HG02759 (cell line): ENCODE measurements around the gene DRAP1.

Experiments used
- ATAC-seq: cut with Tn5 transposase; IDR thresholded peaks from one replicate; pipeline ENCODE4 v1.9.1; 2021; ENCODE audit warnings: mild to moderate bottlenecking, moderate library complexity; ENCODE audit not compliant: unreplicated experiment

Gene DRAP1, protein sequence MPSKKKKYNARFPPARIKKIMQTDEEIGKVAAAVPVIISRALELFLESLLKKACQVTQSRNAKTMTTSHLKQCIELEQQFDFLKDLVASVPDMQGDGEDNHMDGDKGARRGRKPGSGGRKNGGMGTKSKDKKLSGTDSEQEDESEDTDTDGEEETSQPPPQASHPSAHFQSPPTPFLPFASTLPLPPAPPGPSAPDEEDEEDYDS

DNA sequence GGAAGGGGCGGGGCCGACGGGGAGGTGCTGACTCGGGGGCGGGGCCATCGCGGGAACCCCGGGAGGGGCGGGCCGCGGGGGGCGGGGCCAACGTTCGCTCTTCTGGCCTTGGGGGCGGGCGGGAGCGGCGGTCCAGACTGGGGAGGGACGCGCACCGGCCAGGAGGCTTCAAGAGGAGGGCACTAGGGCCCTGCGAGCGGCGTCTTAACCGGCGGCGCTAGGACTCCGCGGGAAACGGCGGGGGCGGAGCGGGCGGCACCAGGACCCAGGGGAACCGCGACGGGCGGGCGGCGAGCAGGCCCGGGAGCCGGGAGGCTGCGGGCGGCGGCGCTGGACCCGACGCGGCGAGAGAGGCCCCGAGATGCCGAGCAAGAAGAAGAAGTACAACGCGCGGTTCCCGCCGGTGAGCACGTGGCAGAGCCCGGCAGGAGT, at the start of gene DRAP1:
Gene DRAP1, plus strand, starts transcription at position 286 of the 432 bp plus-strand sequence. Its CDS starts 76 bp downstream, at position 362.
- ATAC-seq = peak; percentile 84

GRCh38 chr11:65869643-65870306, 49.5 kb upstream of the DRAP1 start:
- ATAC-seq = no peak

DNA sequence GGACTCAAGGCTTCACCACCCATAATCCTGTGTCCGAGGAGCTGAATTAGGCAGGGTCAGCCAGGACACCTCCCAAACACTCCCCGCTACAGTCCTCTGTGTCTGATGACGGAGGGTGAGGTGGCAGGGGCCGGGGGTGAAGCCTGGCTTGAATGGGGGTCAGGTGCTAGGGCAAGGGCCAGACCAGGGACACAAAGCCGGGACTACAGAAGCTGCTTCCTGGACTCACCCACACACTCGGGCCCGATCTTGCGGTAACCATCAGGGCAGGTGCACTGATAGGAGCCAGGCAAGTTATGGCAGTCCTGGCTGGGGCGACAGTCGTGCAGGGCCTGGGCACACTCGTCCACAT, 48.9 kb upstream of the DRAP1 start:
- ATAC-seq = no peak

DNA sequence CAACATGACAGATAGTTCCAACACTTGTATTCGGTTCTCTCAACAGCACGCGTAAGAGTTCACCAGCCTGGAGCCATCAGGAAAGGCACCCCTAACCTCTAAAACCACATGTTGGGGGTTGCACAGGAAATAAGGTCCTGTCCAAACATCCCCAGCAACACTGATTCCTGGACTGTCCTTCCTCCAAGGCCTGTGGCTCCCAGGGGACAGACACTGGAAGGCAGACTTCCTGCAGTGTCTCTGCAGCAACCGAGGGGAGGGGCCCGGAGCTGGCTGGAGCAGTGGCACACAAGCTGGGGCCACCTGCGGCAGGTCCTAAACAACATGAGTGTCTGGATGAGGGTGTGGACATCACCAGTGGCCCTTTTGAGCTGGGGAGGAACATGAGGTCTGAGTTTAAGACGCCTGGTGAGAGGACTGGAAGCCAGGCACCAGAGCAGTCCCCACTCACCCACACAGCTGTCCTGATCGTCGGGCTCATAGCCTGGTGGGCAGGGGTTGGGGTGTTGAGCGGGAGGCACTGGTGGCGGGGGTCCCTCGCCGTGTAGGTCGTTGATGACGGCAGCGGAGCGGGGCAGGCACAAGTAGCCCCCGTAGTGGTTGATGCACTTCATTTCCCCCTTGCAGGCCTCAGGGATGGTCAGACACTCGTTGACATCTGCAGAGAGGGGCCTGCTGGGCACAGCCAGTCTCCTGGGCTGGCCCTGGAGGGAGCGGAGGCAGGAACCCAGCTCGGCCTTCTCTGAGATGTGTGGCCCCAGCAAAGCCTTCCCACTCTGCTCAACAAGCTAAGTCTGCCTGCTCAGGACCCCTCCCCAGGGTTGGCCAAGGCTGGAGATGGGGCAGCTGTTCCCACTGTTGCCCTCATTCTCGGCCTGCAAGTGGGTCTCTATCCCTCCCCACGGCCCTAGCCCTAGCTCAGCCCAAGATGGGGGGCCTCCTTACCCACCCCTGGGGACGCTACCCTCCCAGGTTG, 48.2 kb upstream of the DRAP1 start:
- no peak for ATAC-seq

DNA sequence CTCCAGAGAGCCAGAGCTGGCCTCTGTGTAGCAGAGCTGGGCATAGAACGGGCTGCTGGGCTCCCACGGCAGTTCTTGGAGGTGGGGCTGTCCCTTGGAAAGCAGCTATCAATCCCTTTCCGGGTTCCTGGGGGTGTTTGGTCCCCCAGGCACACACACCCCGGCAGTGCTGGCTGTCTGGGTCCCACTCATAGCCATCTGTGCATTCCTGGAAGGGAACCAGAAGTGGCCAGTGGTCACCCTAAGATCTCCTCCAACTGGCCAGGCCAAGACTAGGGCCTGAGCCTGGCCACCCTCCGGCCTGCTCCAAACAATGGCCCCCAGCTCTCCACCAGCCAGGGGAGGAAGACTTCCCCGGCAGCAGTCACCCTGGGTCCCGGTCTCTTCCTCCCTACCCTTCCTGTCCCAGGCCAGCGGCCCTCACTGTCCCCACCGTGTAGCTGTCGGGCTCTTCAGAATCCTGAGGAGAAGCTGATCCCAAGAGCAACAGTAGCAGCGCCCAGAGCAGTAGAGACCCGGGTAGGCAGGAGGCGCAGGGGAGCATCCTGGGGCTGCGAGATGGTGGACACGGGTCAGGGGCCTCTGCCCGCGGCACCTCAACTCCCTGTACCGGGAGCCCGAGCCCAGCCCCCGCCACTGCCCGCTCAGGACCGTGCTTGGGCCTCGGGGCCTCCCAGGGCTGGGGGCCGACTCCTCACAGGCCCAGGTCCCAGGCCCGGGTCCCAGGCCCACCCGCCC, 47.2 kb upstream of the DRAP1 start:
- no peak for ATAC-seq

DNA sequence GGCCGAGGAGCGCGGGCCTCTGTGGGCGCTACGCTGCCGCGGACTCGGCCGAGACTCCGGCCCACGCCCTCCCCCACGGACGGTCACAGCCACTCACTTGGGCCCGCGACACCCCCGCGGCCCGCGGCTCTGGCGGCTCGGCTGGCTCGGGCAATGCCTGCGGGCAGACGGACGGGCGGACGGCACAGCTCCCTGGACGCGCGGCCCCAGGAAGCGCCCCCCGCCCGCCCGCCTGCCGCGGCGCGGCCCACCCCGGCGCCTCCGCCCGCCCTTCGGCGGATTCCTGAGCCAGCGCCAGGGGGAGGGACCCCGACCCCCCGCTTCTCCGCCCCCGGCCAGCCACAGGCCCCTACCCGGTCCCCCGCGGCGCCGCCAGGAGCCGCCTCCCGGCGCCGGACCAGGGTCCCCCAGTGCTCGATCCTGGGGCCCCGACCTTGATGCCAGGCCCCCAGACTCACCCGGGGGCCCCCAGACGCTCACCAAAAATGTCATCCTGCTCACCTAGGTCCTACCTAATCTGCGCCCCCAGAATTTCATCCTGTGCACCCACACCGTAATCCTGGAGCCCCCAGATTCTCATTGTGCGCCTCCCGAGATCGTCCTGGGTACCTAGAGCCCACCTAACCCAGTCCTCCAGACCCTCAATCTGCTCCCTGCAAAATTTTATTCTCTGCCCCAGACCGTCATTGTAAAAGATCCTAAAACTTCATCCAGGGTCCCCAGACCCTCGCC, 46.5 kb upstream of the DRAP1 start, which contains the start of gene EFEMP2:
Gene EFEMP2, minus strand, starts transcription at position 215 of the 732 bp plus-strand sequence. CDS start 446 bp downstream, outside the sequence.
- ATAC-seq = no peak

GRCh38 chr11:65873318-65874156, 45.7 kb upstream of the DRAP1 start:
- peak; percentile 83 for ATAC-seq

DNA sequence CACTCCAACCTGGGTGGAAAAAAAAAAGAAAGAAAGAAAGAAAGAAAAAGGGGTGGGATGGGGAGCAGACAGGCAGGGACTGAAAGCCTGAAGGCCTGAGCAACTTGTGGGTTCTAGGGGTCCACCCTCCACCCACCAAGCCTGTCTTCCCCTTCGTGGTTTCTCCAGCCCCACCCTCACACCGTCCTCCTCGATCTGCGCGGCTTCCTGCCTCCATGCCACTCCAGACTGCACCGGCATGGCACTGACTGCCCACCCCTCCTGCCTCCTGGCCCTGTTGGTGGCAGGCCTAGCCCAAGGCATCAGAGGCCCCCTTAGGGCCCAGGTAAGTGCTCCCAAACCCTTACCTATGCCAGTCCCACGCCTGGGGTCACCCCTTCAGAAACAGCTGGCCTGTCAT, 39.6 kb upstream of the DRAP1 start, which contains the start of gene CTSW:
Gene CTSW, plus strand, starts transcription at position 221 of the 400 bp plus-strand sequence. Its CDS starts 18 bp downstream, at position 239.
- ATAC-seq = no peak

- ATAC-seq = no peak
Observed at GRCh38 chr11:65880027-65880426, 39.2 kb upstream of the DRAP1 start.

- no peak for ATAC-seq
Observed at GRCh38 chr11:65880844-65881421, 38.3 kb upstream of the DRAP1 start.

DNA sequence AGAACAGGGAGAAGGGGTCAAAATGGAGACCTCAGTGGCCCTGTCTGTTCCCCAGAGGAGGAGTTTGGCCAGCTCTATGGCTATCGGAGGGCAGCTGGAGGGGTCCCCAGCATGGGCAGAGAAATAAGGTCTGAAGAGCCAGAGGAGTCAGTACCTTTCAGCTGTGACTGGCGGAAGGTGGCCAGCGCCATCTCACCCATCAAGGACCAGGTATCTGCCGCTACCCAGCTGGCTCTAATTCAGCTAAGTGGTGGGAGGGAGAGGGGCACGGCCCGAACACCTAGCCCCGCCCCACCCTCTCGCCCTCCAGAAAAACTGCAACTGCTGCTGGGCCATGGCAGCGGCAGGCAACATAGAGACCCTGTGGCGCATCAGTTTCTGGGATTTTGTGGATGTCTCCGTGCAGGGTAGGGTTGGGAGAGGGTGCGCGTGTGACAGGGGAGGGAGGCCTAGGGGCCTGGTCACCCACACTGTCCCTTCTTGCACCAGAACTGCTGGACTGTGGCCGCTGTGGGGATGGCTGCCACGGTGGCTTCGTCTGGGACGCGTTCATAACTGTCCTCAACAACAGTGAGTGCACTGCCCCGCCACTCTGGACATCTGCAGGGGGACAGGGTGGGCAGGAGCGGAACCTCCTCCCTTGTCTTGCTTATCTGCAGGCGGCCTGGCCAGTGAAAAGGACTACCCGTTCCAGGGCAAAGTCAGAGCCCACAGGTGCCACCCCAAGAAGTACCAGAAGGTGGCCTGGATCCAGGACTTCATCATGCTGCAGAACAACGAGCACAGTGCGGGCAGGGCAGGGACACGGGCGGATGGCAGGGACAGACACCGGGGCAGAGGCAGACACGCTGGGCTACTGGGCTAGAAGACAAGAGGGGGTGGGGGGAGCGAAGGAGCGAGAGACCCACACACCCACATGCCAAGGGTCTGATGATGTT, 36.8 kb upstream of the DRAP1 start:
- ATAC-seq = no peak

- no peak for ATAC-seq
Observed at GRCh38 chr11:65883058-65883761, 36.0 kb upstream of the DRAP1 start.

- ATAC-seq = no peak
Observed at GRCh38 chr11:65883786-65884715, 35.2 kb upstream of the DRAP1 start.

GRCh38 chr11:65884716-65885092, 34.5 kb upstream of the DRAP1 start:
- ATAC-seq = no peak

DNA sequence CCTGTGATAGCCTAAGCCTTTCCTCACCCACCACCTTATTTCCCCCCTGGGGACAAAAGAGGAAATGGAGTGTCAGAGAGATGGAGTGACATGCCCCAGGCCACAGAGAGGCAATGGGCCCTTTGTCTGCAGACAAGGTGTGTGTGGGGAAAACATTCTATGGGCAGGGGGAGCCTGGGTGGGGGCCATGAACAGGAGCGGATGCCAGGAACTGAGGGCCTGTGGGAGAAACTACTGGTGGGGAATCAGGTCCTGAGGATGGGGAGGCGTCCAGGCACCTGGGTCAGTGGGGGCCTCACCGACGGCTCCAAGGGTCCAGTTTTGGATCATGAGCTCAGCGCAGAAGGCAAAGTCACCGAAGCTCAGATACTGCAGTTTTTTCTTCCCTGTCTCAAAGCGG, 34.0 kb upstream of the DRAP1 start:
- ATAC-seq = no peak
